Inferior parietal cortex (tissue), 1 donor: ENCODE results near the gene SCFD2.
A peak's percentile ranks its signal among the peaks of the same experiment; 100 is the strongest.
"Not testable (repeated sequence)": the region's sequence is repeated elsewhere in the genome, so short reads cannot be mapped to it uniquely, and the experiment has no call there.

ENCODE experiments used
- DNase-seq: peaks from one replicate; pipeline ENCODE4 v3.0.0-alpha.2; 2016; ENCODE audit errors: extremely low spot score

The SCFD2 gene

DNA sequence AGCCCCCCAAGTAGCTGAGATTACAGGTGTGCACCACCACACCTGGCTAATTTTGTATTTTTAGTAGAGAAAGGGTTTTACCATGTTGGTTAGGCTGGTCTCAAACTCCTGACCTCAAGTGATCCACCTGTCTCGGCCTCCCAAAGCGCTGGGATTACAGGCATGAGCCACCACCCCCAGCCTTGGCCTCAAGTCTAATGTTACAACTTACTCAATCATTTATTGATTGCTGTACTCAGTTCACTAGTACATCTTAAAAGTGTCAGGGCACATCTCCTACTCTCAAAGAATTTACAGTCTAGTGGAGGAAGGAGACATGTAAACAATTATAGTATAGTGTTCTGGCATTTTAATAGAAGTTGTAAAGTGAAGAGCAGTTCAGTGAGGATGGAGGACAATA is 19.5 kb downstream of the SCFD2 start:
- DNase-seq, result not testable (repeated sequence)

DNA sequence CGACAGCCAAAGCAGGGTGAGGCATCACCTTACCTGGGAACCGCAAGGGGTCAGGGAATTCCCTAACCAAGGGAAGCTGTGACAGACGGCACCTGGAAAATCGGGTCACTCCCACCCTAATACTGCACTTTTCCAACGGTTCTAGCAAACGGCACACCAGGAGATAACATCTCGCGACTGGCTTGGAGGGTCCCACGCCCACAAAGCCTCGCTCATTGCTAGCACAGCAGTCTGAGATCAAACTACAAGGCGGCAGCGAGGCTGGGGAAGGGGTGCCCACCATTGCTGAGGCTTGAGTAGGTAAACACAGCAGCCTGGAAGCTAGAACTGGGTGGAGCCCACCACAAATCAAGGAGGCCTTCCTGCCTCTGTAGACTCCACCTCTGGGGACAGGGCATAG is 25.7 kb downstream of the SCFD2 start:
- DNase-seq, result not testable (repeated sequence)

DNA sequence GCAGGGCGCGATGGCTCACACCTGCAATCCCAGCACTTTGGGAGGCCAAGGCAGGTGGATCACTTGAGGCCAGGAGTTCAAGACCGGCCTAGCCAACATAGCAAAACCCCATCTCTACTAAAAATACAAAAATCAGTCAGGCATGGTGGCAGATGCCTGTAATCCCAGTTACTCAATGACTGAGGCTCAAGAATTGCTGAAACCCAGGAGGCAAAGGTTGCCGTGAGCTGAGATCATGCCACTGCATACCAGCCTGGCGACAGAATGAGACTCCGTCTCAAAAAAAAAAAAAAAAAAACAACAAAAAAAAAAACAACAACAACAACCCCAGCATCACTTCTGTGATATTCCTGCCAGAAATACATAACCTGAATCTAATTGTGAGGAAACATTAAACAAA is 30.9 kb downstream of the SCFD2 start:
- DNase-seq, result not testable (repeated sequence)

DNA sequence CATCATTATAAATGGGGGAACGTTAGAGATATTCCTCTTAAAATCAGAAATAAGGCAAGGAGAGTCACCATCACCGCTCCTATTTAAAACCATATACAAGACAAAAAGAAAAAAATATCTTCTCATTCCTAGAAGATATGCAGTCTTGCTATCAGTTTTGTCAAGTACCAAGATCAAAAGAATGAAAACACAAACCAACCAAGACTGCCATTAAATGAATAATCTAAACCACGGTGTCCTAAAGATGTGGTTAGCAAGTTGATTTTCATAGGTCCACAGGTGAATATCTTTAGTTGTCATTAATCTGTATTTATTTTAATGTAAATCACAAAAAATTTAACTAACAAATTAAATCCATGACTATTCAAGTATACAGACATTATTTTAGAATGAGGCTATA is 39.3 kb downstream of the SCFD2 start:
- no peak for DNase-seq

- DNase-seq, result no peak
Observed at GRCh38 chr4:53322696-53323095, 43.2 kb downstream of the SCFD2 start.

GRCh38 chr4:53321984-53322289 is 43.9 kb downstream of the SCFD2 start:
- no peak for DNase-seq

DNA sequence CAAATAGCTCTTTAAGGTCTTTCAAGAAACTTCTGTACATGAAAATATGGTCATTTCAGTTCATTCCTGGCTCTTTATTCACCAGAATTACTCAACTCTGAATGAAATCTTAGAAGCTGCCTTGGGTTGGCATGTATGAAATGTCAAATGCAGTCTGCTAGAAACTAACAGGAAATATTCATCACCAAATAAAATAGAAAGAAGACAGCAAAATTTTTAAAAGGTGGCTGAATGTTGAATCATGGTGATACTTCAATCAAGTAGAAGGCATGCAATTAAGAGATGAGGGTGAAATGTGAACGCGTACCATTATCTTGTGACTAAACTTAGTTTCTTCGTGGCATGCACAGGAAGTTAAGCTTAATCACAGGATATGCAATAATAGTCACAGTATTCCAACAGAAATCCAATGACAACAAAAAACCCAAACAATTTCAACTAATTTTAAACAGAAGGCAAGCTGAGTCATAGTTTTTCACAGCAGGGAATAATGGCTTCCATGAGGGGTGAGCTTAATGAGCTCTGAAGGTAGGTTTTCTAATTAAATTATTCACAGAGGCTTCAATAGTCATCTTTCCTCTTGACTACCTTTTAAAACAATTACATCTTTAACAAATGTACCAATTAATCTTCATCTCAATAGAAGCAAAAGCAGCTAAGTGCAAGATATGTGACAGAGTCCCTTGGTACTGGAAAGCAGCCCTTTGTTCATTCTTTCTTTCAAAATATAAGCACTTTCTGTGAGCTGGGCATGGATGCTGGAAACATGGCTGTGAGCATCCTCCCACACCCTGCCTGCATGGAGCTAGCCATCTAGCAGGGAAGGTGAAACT is 44.5 kb downstream of the SCFD2 start:
- DNase-seq, result no peak

DNA sequence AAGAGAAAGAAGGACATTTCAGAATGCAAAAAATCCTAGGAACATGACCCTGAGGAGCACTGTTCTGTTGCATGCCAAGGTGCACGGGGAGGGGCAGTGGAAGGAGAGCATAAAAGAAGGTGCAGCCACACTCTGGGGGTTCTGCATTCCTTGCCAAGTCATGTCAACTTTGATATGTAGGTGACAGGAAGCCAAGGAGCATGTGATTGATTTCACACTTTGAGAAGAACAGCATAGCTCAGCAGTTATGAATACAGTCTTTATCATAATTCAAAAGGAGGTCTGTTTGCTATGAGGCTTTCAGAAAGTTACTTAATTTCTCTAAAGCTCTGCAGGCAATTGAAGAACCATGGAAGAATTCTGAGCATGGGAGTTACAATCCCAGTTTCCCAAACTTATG is 50.6 kb downstream of the SCFD2 start:
- no peak for DNase-seq

DNA sequence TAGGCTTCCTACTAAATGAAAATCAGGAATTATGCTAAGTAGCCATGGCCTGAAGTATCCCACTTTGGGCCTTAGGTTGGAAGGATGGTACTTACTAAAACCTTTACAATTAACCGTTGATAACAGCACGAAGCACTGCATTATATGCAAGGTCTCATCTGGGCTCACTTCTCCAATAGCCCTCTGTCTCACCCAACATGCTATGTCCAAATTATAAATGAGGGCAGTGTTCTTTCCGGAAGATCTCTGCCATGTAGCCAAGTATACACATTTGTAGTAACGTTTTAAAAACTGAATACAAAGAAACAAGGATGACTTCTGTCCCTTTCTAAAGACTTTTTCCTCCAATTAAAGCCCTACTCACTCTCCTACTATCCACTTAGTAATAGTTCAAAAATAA is 51.6 kb downstream of the SCFD2 start:
- no peak for DNase-seq

GRCh38 chr4:53313510-53313909 is 52.4 kb downstream of the SCFD2 start:
- peak; percentile 43 for DNase-seq

- DNase-seq, result no peak
Observed at GRCh38 chr4:53309321-53310040, 56.4 kb downstream of the SCFD2 start.

DNA sequence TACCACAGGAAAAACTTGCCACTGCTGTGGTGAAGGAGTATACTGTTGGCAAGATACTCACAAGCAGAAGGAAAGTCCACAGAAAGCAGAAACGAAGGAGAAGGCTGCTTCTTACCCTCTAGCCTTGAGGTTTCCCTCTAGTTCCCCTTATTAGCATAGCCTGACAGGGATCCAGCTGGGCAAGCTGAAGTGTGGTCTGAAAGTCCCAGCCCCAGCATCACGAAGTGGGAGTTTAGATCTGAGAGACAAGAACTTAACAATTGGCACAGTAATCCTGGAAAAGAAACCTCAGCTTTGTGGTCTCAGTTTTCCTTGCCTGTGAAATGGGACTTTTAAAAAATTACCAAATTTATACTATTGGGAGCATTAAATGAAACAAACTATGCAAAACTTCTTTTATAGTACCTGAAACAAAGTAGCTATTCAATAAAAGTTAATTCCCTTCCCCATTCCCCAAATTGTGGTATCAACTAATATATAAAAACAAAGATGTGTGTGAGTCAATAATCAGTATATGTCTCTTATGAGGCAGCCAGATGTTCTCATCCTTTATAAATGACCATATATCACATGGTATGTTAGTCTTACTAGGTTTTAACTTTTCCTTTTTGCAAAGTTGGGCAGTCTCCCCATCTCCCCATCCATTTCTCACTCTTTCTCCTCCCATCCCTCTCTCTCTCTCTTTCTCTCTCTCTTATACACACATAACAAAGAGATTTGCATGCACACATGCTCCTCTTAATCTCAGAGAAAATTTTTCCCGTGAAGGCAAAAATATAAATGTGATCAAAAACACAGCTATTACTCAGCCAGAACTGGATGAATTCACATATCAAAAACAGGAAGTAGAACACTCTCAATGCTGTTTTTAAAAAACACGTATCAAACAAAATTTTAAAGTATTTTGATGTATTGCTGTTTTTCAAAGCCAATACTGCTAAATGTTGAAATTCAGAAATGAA is 57.8 kb downstream of the SCFD2 start:
- no peak for DNase-seq

DNA sequence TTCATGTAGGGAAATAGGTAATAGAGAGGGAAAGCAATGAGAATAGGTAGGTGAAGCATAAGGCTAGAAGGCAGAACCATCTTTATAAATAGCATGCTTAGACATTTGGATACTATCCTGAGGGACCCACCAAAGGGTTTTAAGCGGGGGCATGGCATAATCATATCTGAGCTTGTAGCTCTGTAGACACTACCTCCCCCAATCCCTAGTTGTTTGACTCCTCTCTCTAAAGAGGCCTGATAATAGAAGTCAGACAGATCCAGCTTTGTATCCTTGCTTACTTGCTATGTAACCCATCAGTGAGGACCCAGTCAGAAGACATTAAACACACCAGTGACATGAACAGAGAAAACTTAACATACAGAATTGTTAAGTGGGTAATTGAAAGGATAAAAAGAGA is 58.7 kb downstream of the SCFD2 start:
- no peak for DNase-seq

GRCh38 chr4:53306729-53307128 is 59.1 kb downstream of the SCFD2 start:
- no peak for DNase-seq

- not testable (repeated sequence) for DNase-seq
Observed at GRCh38 chr4:53292209-53292608, 73.7 kb downstream of the SCFD2 start.

DNA sequence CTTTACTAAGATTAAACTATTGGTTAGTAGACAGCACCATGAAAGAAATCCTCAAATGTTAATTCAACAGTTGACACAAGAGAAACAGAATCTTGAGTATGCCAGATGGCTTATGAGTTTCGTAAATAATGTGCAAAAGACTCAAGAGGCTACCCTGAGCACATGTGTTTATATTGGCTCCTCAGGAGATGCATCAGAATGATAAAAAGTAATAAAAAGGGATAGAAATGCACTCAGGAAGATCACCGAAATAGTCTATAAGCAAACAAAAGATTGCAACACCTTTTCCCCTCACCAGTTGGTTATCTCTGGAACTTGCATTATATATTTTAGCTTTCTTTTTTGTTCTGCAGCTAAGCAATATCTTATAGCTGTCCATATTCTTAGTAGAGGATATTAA is 84.4 kb downstream of the SCFD2 start:
- DNase-seq, result no peak

- DNase-seq, result no peak
Observed at GRCh38 chr4:53280846-53281245, 85.0 kb downstream of the SCFD2 start.

- DNase-seq, result no peak
Observed at GRCh38 chr4:53274609-53275268, 91.1 kb downstream of the SCFD2 start.

GRCh38 chr4:53273726-53274125 is 92.1 kb downstream of the SCFD2 start:
- DNase-seq, result no peak

- no peak for DNase-seq
Observed at GRCh38 chr4:53267026-53267425, 98.8 kb downstream of the SCFD2 start.

DNA sequence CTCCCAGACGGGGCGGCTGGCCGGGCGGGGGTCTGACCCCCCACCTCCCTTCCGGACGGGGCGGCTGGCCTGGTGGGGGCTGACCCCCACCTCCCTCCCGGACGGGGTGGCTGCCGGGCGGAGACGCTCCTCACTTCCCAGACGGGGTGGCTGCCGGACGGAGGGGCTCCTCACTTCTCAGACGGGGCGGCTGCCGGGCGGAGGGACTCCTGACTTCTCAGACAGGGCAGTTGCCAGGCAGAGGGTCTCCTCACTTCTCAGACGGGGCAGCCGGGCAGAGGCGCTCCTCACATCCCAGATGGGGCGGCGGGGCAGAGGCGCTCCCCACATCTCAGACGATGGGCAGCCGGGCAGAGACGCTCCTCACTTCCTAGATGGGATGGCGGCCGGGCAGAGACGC is 109.9 kb downstream of the SCFD2 start:
- not testable (repeated sequence) for DNase-seq

GRCh38 chr4:53240573-53240972 is 125.3 kb downstream of the SCFD2 start:
- no peak for DNase-seq
